NCI-H1694 treated with DMSO at 0.1 percent for 48 hours (cell line): ENCODE results near the gene CLEC14A.

Source experiments
- DNase-seq: peaks from one replicate; lab custom pipeline; 2025; lab: John Stamatoyannopoulos, UW

Gene CLEC14A

GRCh38 chr14:38255673-38256532, at the start of gene CLEC14A:
Gene CLEC14A (minus strand): TSS chr14:38256093. CDS start chr14:38256022, 71 bp downstream.
- DNase-seq, result no peak

GRCh38 chr14:38302966-38303365, 47.1 kb upstream of the CLEC14A start:
- no peak for DNase-seq

GRCh38 chr14:38302034-38302433, 46.1 kb upstream of the CLEC14A start:
- no peak for DNase-seq

- DNase-seq, result peak; percentile 5
Measured at GRCh38 chr14:38297681-38298080, 41.8 kb upstream of the CLEC14A start.

GRCh38 chr14:38291681-38292467, 36.0 kb upstream of the CLEC14A start:
- DNase-seq, result no peak

- no peak for DNase-seq
Measured at GRCh38 chr14:38290601-38291188, 34.8 kb upstream of the CLEC14A start.

- no peak for DNase-seq
Measured at GRCh38 chr14:38286452-38286851, 30.6 kb upstream of the CLEC14A start.

- DNase-seq, result no peak
Measured at GRCh38 chr14:38285962-38286361, 30.1 kb upstream of the CLEC14A start.

- no peak for DNase-seq
Measured at GRCh38 chr14:38282936-38283335, 27.0 kb upstream of the CLEC14A start.

GRCh38 chr14:38280081-38280480, 24.2 kb upstream of the CLEC14A start:
- no peak for DNase-seq

GRCh38 chr14:38279572-38279971, 23.7 kb upstream of the CLEC14A start:
- no peak for DNase-seq

- no peak for DNase-seq
Measured at GRCh38 chr14:38278035-38278434, 22.1 kb upstream of the CLEC14A start.

- DNase-seq, result no peak
Measured at GRCh38 chr14:38262844-38263243, 7.0 kb upstream of the CLEC14A start.

- no peak for DNase-seq
Measured at GRCh38 chr14:38261620-38262019, 5.7 kb upstream of the CLEC14A start.

GRCh38 chr14:38257507-38257906, 1.6 kb upstream of the CLEC14A start:
- no peak for DNase-seq

- DNase-seq, result no peak
Measured at GRCh38 chr14:38256533-38256840, 594 bp upstream of the CLEC14A start.

- no peak for DNase-seq
Measured at GRCh38 chr14:38255408-38255672, 553 bp downstream of the CLEC14A start.

- DNase-seq, result no peak
Measured at GRCh38 chr14:38254571-38255407, 1.1 kb downstream of the CLEC14A start.

GRCh38 chr14:38253676-38254075, 2.2 kb downstream of the CLEC14A start:
- no peak for DNase-seq

- DNase-seq, result no peak
Measured at GRCh38 chr14:38252066-38252710, 3.7 kb downstream of the CLEC14A start.

GRCh38 chr14:38250331-38250730, 5.6 kb downstream of the CLEC14A start:
- no peak for DNase-seq
